Measurements from ENCODE around the gene VAV2. TPM values are rescaled to one million over a fixed set of nuclear protein-coding genes. Genes with fewer than 3 reads are reported as not detected.

Gene VAV2
- total and polyA plus RNA-seq, 2 of the 4 experiments (the other 2 are of a cell fraction), result 10.8 to 13.4 TPM

- Histone ChIP-seq H2AK9ac (replicated peaks; ENCODE audit: low read depth, low read length, poor library complexity) (no peak overlapping the region), H3K9ac (ENCODE audit: low read depth, low read length) (no peak overlapping the region), H3K9me3 (ENCODE audit: control insufficient read depth, insufficient read depth, low read length) (no peaks in the 10 kb centered on the region), H3K4ac (ENCODE audit: low read depth, low read length) (no peak overlapping the region), H3K23ac (ENCODE audit: low read depth, low read length) (no peak overlapping the region), H4K20me1 (ENCODE audit: insufficient read depth, low read length) (peaks cover 89% of the 10 kb centered on the region), H2BK5ac (ENCODE audit: low read depth, low read length, poor library complexity, severe bottlenecking) (no peak overlapping the region), H3K9me1 (ENCODE audit: insufficient read depth, low read length) (0 out of 2 replicates have a peak, but pooled peaks cover 6% of the 10 kb centered on the region), H3K27ac (ENCODE audit: insufficient read depth, low read length) (no peak overlapping the region), H3K36me3 (ENCODE audit: control insufficient read depth, insufficient read depth, low read length) (peaks cover 2% of the 10 kb centered on the region; the same call in 1 of the 2 replicates), H3K4me2 (ENCODE audit: low read depth, low read length) (no peak overlapping the region), H3K27me3 (ENCODE audit: control insufficient read depth, insufficient read depth, low read length) (no peaks in the 10 kb centered on the region), H2BK120ac (ENCODE audit: low read depth, low read length) (no peak overlapping the region), H3K14ac (replicated peaks; ENCODE audit: low read depth, low read length) (no peak overlapping the region), H4K5ac (ENCODE audit: low read depth, low read length) (no peak overlapping the region), H2AK5ac (ENCODE audit: low read depth, low read length) (no peak overlapping the region), H3K4me3 (ENCODE audit: insufficient read depth, low read depth, low read length) (no peak overlapping the region), H2BK15ac (ENCODE audit: low read depth, low read length) (no peak overlapping the region), H2AFZ (replicated peaks; ENCODE audit: low read length, poor library complexity) (no peak overlapping the region), H2BK20ac (ENCODE audit: low read depth, low read length) (no peak overlapping the region), H3K79me1 (ENCODE audit: low read depth in 1 of 2, low read length in 2 of 2) (peaks cover 35 to 94% of the 10 kb centered on the region in 2 experiments), H3K56ac (ENCODE audit: extremely low read depth, insufficient read depth, low read length) (no peak overlapping the region), H3K18ac (ENCODE audit: low read depth, low read length) (no peak overlapping the region), H4K8ac (ENCODE audit: low read depth in 2 of 2, low read length in 2 of 2) (no peak overlapping the region), H4K91ac (ENCODE audit: insufficient read depth, low read depth, low read length) (no peak overlapping the region), H3K4me1 (ENCODE audit: control insufficient read depth, insufficient read depth, low read length) (peaks cover 6% of the 10 kb centered on the region)
- in situ Hi-C loops (cut with MboI; ENCODE audit: low sequenced_read_pairs) (no loop called here), dilution Hi-C loops (cut with HindIII; ENCODE audit: low sequenced_read_pairs, unreplicated experiment) (no loop called here), intact Hi-C loops (cut with micrococcal nuclease) (no loop called here)
- no peak for DNase-seq
- 93% methylated on average over 7 of the region's 18 CpGs; no CpG with 5 or more reads in 1 of the 2 experiments for WGBS, 2 experiments (ENCODE audit: extremely low coverage in 2 of 2, insufficient read length in 1 of 2)
- BruUV-seq (replicated peaks), result no TSS peak
- TF ChIP-seq BHLHE40 (IDR thresholded peaks at IDR 0.05; ENCODE audit: low read depth, low read length), result no peak
- TF ChIP-seq USF2 (IDR thresholded peaks at IDR 0.05; ENCODE audit: low read depth, low read length), result no peak
- TF ChIP-seq CTCF (conservative IDR thresholded peaks at IDR 0.05; ENCODE audit: low read depth, low read length), result no peak
- no peak for ATAC-seq (ENCODE audit: low read depth)
- ChIA-PET CTCF (no interaction called here), POLR2A (ENCODE audit: unreplicated experiment) (no interaction called here)
Measured at GRCh38 chr9:133946840-133947486, 45.2 kb downstream of the VAV2 start.
